A549 (cell line): ENCODE results near the gene CAMK1. TPM values are rescaled to one million over a fixed set of nuclear protein-coding genes. Genes with fewer than 3 reads are reported as not detected.

ENCODE experiments used
- ATAC-seq, 2 experiments: fragments of 200-7000 bp in 1 of 2; fragments of >200 bp in 1 of 2; cut with Nextera tagmentation in 1 of 2; cut with Tn5 transposase in 1 of 2; 3 replicates each; pipeline versions ENCODE4 v1.8.0 to v1.9.1; 2018 to 2020; ENCODE audit warnings: mild to moderate bottlenecking in 1 of 2, moderate library complexity in 1 of 2
- CTCF ChIA-PET: fragments of 300-600 bp; sonication (Branson Sonifier 250); formaldehyde crosslinking; extraction: SDS; loops from one replicate; lab custom pipeline; 2021; ENCODE audit warnings: antibody characterized with exemption, inconsistent platforms; lab: Yijun Ruan, JAX
- POLR2A ChIA-PET: fragments of 350-600 bp; formaldehyde crosslinking; extraction: SDS; loops from one replicate; lab custom pipeline; 2021; ENCODE audit warnings: antibody characterized with exemption, inconsistent platforms; lab: Yijun Ruan, JAX
- DNase-seq, 2 experiments: peaks; one replicate each; pipeline versions ENCODE4 v3.0.0 to v3.0.0-alpha.2; 2011 to 2016; ENCODE audit warnings: low read depth in 1 of 2, low spot score in 1 of 2
- FAIRE-seq: peaks from 2 replicates; lab custom pipeline; 2011; peaks lifted over from hg19 to GRCh38; lab: Jason Lieb, UNC
- H3K27ac ChIP-seq, 2 experiments: fragments of >200 bp; sonication (Bioruptor Twin); formaldehyde crosslinking; 3 replicates each; pipeline ENCODE4 v1.5.1; 2016 to 2017
- H3K4me1 ChIP-seq: fragments of >200 bp; sonication (Bioruptor Twin); formaldehyde crosslinking; 3 replicates; pipeline ENCODE4 v1.6.1; 2016
- H3K4me2 ChIP-seq: fragments of >200 bp; sonication (Bioruptor Twin); formaldehyde crosslinking; 3 replicates; pipeline ENCODE4 v1.6.1; 2016
- H3K4me3 ChIP-seq: fragments of >200 bp; sonication (Bioruptor Twin); formaldehyde crosslinking; 3 replicates; pipeline ENCODE4 v1.5.1; 2016
- H3K9me3 ChIP-seq: fragments of >200 bp; sonication (Bioruptor Twin); formaldehyde crosslinking; 3 replicates; pipeline ENCODE4 v1.6.1; 2016
- BCL3 ChIP-seq: fragments of >200 bp; sonication (Bioruptor Twin); formaldehyde crosslinking; IDR thresholded peaks from 3 replicates; pipeline ENCODE4 v1.6.1; 2016
- CBX8 ChIP-seq: fragments of 200-600 bp; sonication (generic); IDR thresholded peaks from 2 replicates; pipeline ENCODE4 v1.6.1; 2016
- CEBPB ChIP-seq, 2 experiments: fragments of >200 bp in 1 of 2; sonication (Bioruptor Twin) in 1 of 2; formaldehyde crosslinking in 1 of 2; IDR thresholded peaks; 2 replicates each; pipeline ENCODE4 v1.6.1; 2012 to 2016
- EHF ChIP-seq: fragments of 250-450 bp; sonication (Bioruptor Pico); IDR thresholded peaks from 2 replicates; pipeline ENCODE4 v1.5.0; 2020; ENCODE audit warnings: mild to moderate bottlenecking
- FOSL2 ChIP-seq, 2 experiments: fragments of 450-650 bp in 1 of 2; fragments of >200 bp in 1 of 2; sonication (Bioruptor Twin) in 1 of 2; formaldehyde crosslinking; IDR thresholded peaks; 2 replicates each; pipeline versions ENCODE4 v1.5.0 to v1.6.1; 2016 to 2020; ENCODE audit warnings: mild to moderate bottlenecking in 1 of 2, moderate library complexity in 1 of 2
- JUN ChIP-seq, 2 experiments: fragments of >200 bp; sonication (Bioruptor Twin); formaldehyde crosslinking; IDR thresholded peaks; 2 replicates in 1 of 2; 3 replicates in 1 of 2; pipeline ENCODE4 v1.6.1; 2016 to 2017
- JUNB ChIP-seq: fragments of >200 bp; sonication (Bioruptor Twin); formaldehyde crosslinking; IDR thresholded peaks from 2 replicates; pipeline ENCODE4 v1.6.1; 2016
- MAFK ChIP-seq: fragments of 450-650 bp; IDR thresholded peaks from 2 replicates; pipeline ENCODE4 v1.6.1; 2014; ENCODE audit not compliant: partially characterized antibody
- MAZ ChIP-seq: fragments of 150-350 bp; IDR thresholded peaks from 2 replicates; pipeline ENCODE4 v1.6.1; 2014; ENCODE audit warnings: antibody characterized with exemption, low read depth, low read length, borderline replicate concordance
- NPAS2 ChIP-seq: fragments of 250-450 bp; sonication (Bioruptor Pico); IDR thresholded peaks from 2 replicates; pipeline ENCODE4 v1.8.0; 2022; ENCODE audit warnings: mild to moderate bottlenecking, moderate library complexity, borderline replicate concordance
- PBX3 ChIP-seq: IDR thresholded peaks from 2 replicates; pipeline ENCODE4 v1.6.1; 2012
- RARB ChIP-seq: fragments of 250-450 bp; sonication (Bioruptor Pico); IDR thresholded peaks from 2 replicates; pipeline ENCODE4 v1.8.0; 2021; ENCODE audit warnings: mild to moderate bottlenecking, moderate library complexity
- TFCP2L1 ChIP-seq: fragments of 250-450 bp; sonication (Bioruptor Pico); IDR thresholded peaks from 2 replicates; pipeline ENCODE4 v1.5.0; 2021; ENCODE audit warnings: mild to moderate bottlenecking
- TP53 ChIP-seq: fragments of 250-450 bp; sonication (Bioruptor Pico); IDR thresholded peaks from 2 replicates; pipeline ENCODE4 v1.5.0; 2021; ENCODE audit warnings: mild to moderate bottlenecking, moderate library complexity
- USF2 ChIP-seq: fragments of 450-650 bp; IDR thresholded peaks from 2 replicates; pipeline ENCODE4 v1.6.1; 2014; ENCODE audit warnings: antibody characterized with exemption
- ZC3H11A ChIP-seq: fragments of 450-650 bp; IDR thresholded peaks from 2 replicates; pipeline ENCODE4 v1.6.1; 2014; ENCODE audit warnings: antibody characterized with exemption, mild to moderate bottlenecking
- ZFP36 ChIP-seq: fragments of 450-650 bp; IDR thresholded peaks from 2 replicates; pipeline ENCODE4 v1.6.1; 2014; ENCODE audit warnings: borderline replicate concordance; ENCODE audit not compliant: partially characterized antibody
- ZSCAN20 ChIP-seq: fragments of 250-450 bp; sonication (Bioruptor Pico); IDR thresholded peaks from 2 replicates; pipeline ENCODE4 v1.8.0; 2022; ENCODE audit warnings: mild to moderate bottlenecking, moderate library complexity
- WGBS: methylation state at CpG from one replicate; pipeline ENCODE4 v1.1.6; 2017; ENCODE audit errors: missing lambda C conversion rate; 5-methylcytosine and 5-hydroxymethylcytosine counted together
- polyA plus RNA-seq, 4 experiments: library from polyadenylated mRNA; depleted of rRNA in 3 of 4; stranded (reverse); fragments of >200 nt; fragmentation: RNase III in 1 of 4; extraction: RNeasy Plus Mini Kit Qiagen cat#74134 plus additional on column Dnase treatment in 1 of 4; gene quantifications; 2 replicates in 3 of 4; 3 replicates in 1 of 4; pipeline ENCODE4 v1.2.3, GENCODE V29; 2011 to 2017

The CAMK1 gene
- polyA plus RNA-seq, 2 of the 4 experiments (the other 2 are of a cell fraction) = 13.5 to 15.6 TPM

- FAIRE-seq (no peak), ATAC-seq (no peak), DNase-seq (no peak)
- POLR2A ChIA-PET = no interaction called here
- Histone ChIP-seq H3K4me2 (no peak overlapping the region), H3K4me1 (no peaks in the 10 kb centered on the region), H3K9me3 (no peaks in the 10 kb centered on the region), H3K4me3 (no peak overlapping the region), H3K27ac (no peak overlapping the region)
- no peak for TF ChIP-seq CEBPB (IDR thresholded peaks at IDR 0.05)
- TF ChIP-seq EHF = no peak
- no peak for TF ChIP-seq JUNB
- no peak for TF ChIP-seq NPAS2 (CRISPR knock-in tag)
- CTCF ChIA-PET = interaction anchor here (1.1 to 2.9 kb wide), 6 partner anchors 9 to 127 kb away, joined by 3 to 10 read pairs (median 8); partner anchors contain the start of gene TTLL3
- WGBS = 94% methylated on average over 6 of the region's 7 CpGs
These were observed 49.1 kb upstream of the CAMK1 start for GRCh38 chr3:9818666-9819335.

- H3K4me3 ChIP-seq = no peak overlapping the region
- TF ChIP-seq TFCP2L1 = no peak
- TF ChIP-seq TP53 (CRISPR knock-in tag) = no peak
- no peak for TF ChIP-seq JUN (IDR thresholded peaks at IDR 0.05)
- no peak for TF ChIP-seq BCL3
- no peak for TF ChIP-seq JUNB
- TF ChIP-seq USF2 = no peak
- no peak for TF ChIP-seq RARB
- no peak for TF ChIP-seq PBX3
- TF ChIP-seq FOSL2 (IDR thresholded peaks at IDR 0.05) = no peak
- no peak for TF ChIP-seq FOSL2 (CRISPR knock-in tag; IDR thresholded peaks at IDR 0.05)
- no peak for TF ChIP-seq ZFP36
- H3K27ac ChIP-seq = no peak overlapping the region
- DNase-seq (no peak), FAIRE-seq (no peak), ATAC-seq (no peak)
- ChIA-PET CTCF (interaction anchor here (1.0 to 2.9 kb wide), 3 partner anchors 10 to 129 kb away, joined by 4 to 10 read pairs (median 5); no protein-coding TSS in a partner anchor), POLR2A (no interaction called here)
- 87% methylated on average over 6 of the region's 6 CpGs for WGBS
- H3K9me3 ChIP-seq = no peaks in the 10 kb centered on the region
- no peaks in the 10 kb centered on the region for H3K4me1 ChIP-seq
- H3K4me2 ChIP-seq = no peak overlapping the region
These were observed 47.7 kb upstream of the CAMK1 start for GRCh38 chr3:9817436-9817835.

- ChIA-PET CTCF (interaction anchor here (0.6 to 2.9 kb wide), 2 partner anchors 11 to 40 kb away, joined by 3 to 10 read pairs; no protein-coding TSS in a partner anchor), POLR2A (no interaction called here)
- FAIRE-seq (no peak), ATAC-seq (no peak), DNase-seq (no peak)
- Histone ChIP-seq H3K27ac (no peak overlapping the region), H3K4me1 (peaks cover under 1% of the 10 kb centered on the region; the same call in 2 of the 3 replicates), H3K4me2 (no peak overlapping the region), H3K9me3 (no peaks in the 10 kb centered on the region), H3K4me3 (no peak overlapping the region)
- WGBS = 93% methylated on average over 9 of the region's 9 CpGs
- TF ChIP-seq ZSCAN20 (CRISPR knock-in tag) = no peak
- no peak for TF ChIP-seq JUN (IDR thresholded peaks at IDR 0.05)
- TF ChIP-seq ZC3H11A = no peak
- no peak for TF ChIP-seq CBX8
- TF ChIP-seq MAZ = no peak
- no peak for TF ChIP-seq MAFK
These were observed 46.2 kb upstream of the CAMK1 start for GRCh38 chr3:9815986-9816385.
